ENCODE results near the gene PACSIN2.

The PACSIN2 gene

DNA sequence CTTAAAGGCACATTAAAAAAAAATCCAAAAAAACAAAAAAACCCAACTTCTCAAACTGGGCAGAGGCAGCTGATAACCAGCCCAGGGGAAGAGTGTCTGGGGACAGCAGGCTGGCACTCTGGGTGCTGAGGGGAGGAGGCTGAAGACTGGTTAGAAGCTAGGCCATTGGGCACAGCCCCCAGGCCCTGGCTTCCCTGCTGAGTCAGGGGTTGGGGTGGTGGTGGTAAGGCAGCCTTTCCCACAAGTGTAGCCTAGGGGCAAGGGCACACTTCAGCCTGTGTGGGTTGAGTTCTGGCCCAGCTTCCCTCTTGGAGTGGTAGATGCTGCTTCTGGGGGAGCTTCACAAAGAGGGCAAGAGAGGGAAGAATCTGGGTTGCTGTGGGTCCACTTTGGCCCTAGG, 141.6 kb downstream of the PACSIN2 start:
- Histone ChIP-seq H3K9me3 (no peaks in the 10 kb centered on the region), H3K4me1 (peaks cover 0 to 18% (median 15%) of the 10 kb centered on the region in 4 donors), H3K36me3 (peaks cover 75 to 87% (median 87%) of the 10 kb centered on the region in 3 donors), H3K27ac (no peak overlapping the region), H3K4me3 (no peak overlapping the region), H3K27me3 (no peaks in the 10 kb centered on the region)
- no peak for DNase-seq
- intact Hi-C loops (cut with DNase I; ENCODE audit: low total_unique reads): no loop called here
- no peak for TF ChIP-seq CTCF (IDR thresholded peaks at IDR 0.05)

DNA sequence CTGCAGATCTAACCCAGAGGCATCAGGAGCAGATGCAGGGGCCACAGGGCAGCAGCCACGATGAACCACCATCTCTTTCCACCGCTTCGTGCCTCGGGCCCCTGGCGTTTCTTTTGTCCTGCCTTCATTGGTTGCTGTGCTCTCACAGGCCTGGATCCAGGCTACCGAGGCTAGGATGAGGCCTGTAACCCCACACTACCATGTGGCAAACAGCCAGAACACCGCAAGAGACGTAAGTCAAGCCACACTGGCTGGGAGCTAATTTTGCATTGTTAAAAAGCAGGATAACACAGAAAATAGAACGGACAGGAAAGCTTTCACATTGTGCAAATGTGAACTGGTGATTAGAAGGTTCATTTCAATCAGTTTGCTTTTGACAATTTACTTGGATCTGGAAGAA, 142.1 kb downstream of the PACSIN2 start:
- no peak overlapping the region for H3K4me3 ChIP-seq
- no peaks in the 10 kb centered on the region for H3K27me3 ChIP-seq
- no peak for DNase-seq
- no peaks in the 10 kb centered on the region for H3K9me3 ChIP-seq
- TF ChIP-seq CTCF (IDR thresholded peaks at IDR 0.05): no peak
- no peak overlapping the region for H3K27ac ChIP-seq
- intact Hi-C loops (cut with DNase I; ENCODE audit: low total_unique reads): no loop called here
- H3K36me3 ChIP-seq: peaks cover 70 to 82% (median 82%) of the 10 kb centered on the region in 3 donors
- H3K4me1 ChIP-seq: peaks cover 0 to 23% (median 17%) of the 10 kb centered on the region in 4 donors

GRCh38 chr22:42871146-42872050, 143.6 kb downstream of the PACSIN2 start:
- intact Hi-C loops (cut with DNase I; ENCODE audit: low total_unique reads): no loop called here
- no peak for TF ChIP-seq CTCF (IDR thresholded peaks at IDR 0.05)
- no peak overlapping the region for H3K4me3 ChIP-seq
- H3K9me3 ChIP-seq: no peaks in the 10 kb centered on the region
- DNase-seq: no peak
- H3K36me3 ChIP-seq: peaks cover 59 to 67% (median 67%) of the 10 kb centered on the region in 3 donors
- peaks cover 0 to 31% (median 17%) of the 10 kb centered on the region in 4 donors for H3K4me1 ChIP-seq
- no peaks in the 10 kb centered on the region for H3K27me3 ChIP-seq
- H3K27ac ChIP-seq: no peak overlapping the region

- H3K27me3 ChIP-seq: no peaks in the 10 kb centered on the region
- intact Hi-C loops (cut with DNase I; ENCODE audit: low total_unique reads): loop anchor here (10.0 kb wide), 1 partner anchor 145 kb away; the partner anchor contains the start of gene PACSIN2
- H3K4me3 ChIP-seq: no peak overlapping the region
- no peak for TF ChIP-seq CTCF (IDR thresholded peaks at IDR 0.05)
- no peaks in the 10 kb centered on the region for H3K9me3 ChIP-seq
- peaks cover 0 to 31% (median 17%) of the 10 kb centered on the region in 4 donors for H3K4me1 ChIP-seq
- peaks cover 45 to 53% (median 53%) of the 10 kb centered on the region in 3 donors for H3K36me3 ChIP-seq
- peak overlapping the region; percentile 64 to 76 for H3K27ac ChIP-seq
- DNase-seq: no peak
Observed at GRCh38 chr22:42869888-42870480, 145.0 kb downstream of the PACSIN2 start.

- intact Hi-C loops (cut with DNase I; ENCODE audit: low total_unique reads): loop anchor here (10.0 kb wide), 1 partner anchor 145 kb away; the partner anchor contains the start of gene PACSIN2
- no peak for TF ChIP-seq CTCF (IDR thresholded peaks at IDR 0.05)
- H3K36me3 ChIP-seq: peaks cover 40 to 50% (median 49%) of the 10 kb centered on the region in 3 donors
- DNase-seq: no peak
- no peaks in the 10 kb centered on the region for H3K9me3 ChIP-seq
- peaks cover 0 to 31% (median 17%) of the 10 kb centered on the region in 4 donors for H3K4me1 ChIP-seq
- no peaks in the 10 kb centered on the region for H3K27me3 ChIP-seq
- H3K4me3 ChIP-seq: no peak overlapping the region
- H3K27ac ChIP-seq: peak overlapping the region; percentile 64 to 76
Observed at GRCh38 chr22:42869463-42869862, 145.5 kb downstream of the PACSIN2 start.
